GM23338 (cell line): Measurements from ENCODE around the gene CHST14. TPM values are rescaled to one million over a fixed set of nuclear protein-coding genes. Genes with fewer than 3 reads are reported as not detected.

Experiments used
- ATAC-seq: fragments of 200-7000 bp; cut with Tn5 transposase; 3 replicates; pipeline ENCODE4 v1.9.1; 2020
- DNase-seq: peaks from one replicate; pipeline ENCODE4 v3.0.0-alpha.2; 2015; ENCODE audit warnings: low spot score
- H2AFZ ChIP-seq: fragments of 200-600 bp; sonication (generic); 2 replicates; pipeline ENCODE4 v1.8.0; 2016; ENCODE audit warnings: antibody characterized with exemption, mild to moderate bottlenecking, moderate library complexity
- H3F3A ChIP-seq: fragments of 200-600 bp; sonication (generic); replicated peaks from 2 replicates; pipeline ENCODE4 v1.8.0; 2017; ENCODE audit warnings: antibody characterized with exemption, mixed run types, low read depth
- H3K27ac ChIP-seq: fragments of 200-600 bp; sonication (generic); 2 replicates; pipeline ENCODE4 v1.6.1; 2016; ENCODE audit warnings: low read depth
- H3K27me3 ChIP-seq: fragments of 200-600 bp; sonication (generic); 2 replicates; pipeline ENCODE4 v1.8.0; 2016; ENCODE audit warnings: mild to moderate bottlenecking, mixed run types, moderate library complexity; ENCODE audit not compliant: insufficient read depth
- H3K36me3 ChIP-seq: fragments of 200-600 bp; sonication (generic); 2 replicates; pipeline ENCODE4 v1.8.0; 2016; ENCODE audit warnings: mild to moderate bottlenecking; ENCODE audit not compliant: insufficient read depth
- H3K4me1 ChIP-seq: fragments of 200-600 bp; sonication (generic); 2 replicates; pipeline ENCODE4 v1.8.0; 2016; ENCODE audit warnings: mild to moderate bottlenecking, moderate library complexity; ENCODE audit not compliant: insufficient read depth
- H3K4me2 ChIP-seq: fragments of 200-600 bp; sonication (generic); 2 replicates; pipeline ENCODE4 v1.7.1; 2017; ENCODE audit warnings: mixed run types
- H3K4me3 ChIP-seq: fragments of 200-600 bp; sonication (generic); 2 replicates; pipeline ENCODE4 v1.6.1; 2016; ENCODE audit warnings: mixed run types
- H3K79me2 ChIP-seq: fragments of 200-600 bp; sonication (generic); replicated peaks from 2 replicates; pipeline ENCODE4 v1.8.0; 2017; ENCODE audit warnings: mild to moderate bottlenecking; ENCODE audit not compliant: insufficient read depth
- H3K9me2 ChIP-seq: fragments of 200-600 bp; sonication (generic); 2 replicates; pipeline ENCODE4 v1.8.0; 2017; ENCODE audit not compliant: insufficient read depth
- H4K20me1 ChIP-seq: fragments of 200-600 bp; sonication (generic); replicated peaks from 2 replicates; pipeline ENCODE4 v1.8.0; 2017; ENCODE audit warnings: mild to moderate bottlenecking; ENCODE audit not compliant: insufficient read depth
- H3K27ac Mint-ChIP-seq: 2 replicates; pipeline ENCODE4 v1.8.0; 2020; ENCODE audit warnings: inconsistent platforms, mild to moderate bottlenecking, moderate library complexity, mixed read lengths
- H3K27me3 Mint-ChIP-seq: 3 replicates; pipeline ENCODE4 v1.8.0; 2022; ENCODE audit warnings: low read depth, mild to moderate bottlenecking, moderate library complexity, mixed read lengths, inconsistent platforms; ENCODE audit not compliant: insufficient read depth, poor library complexity
- H3K36me3 Mint-ChIP-seq: 3 replicates; pipeline ENCODE4 v1.8.0; 2021; ENCODE audit warnings: low read depth, mild to moderate bottlenecking, inconsistent platforms, moderate library complexity, mixed read lengths
- H3K4me1 Mint-ChIP-seq: 3 replicates; pipeline ENCODE4 v1.8.0; 2020; ENCODE audit warnings: mild to moderate bottlenecking, inconsistent platforms, mixed read lengths
- H3K4me3 Mint-ChIP-seq: 3 replicates; pipeline ENCODE4 v1.8.0; 2021; ENCODE audit warnings: moderate library complexity, mild to moderate bottlenecking, inconsistent platforms, mixed read lengths
- H3K9me3 Mint-ChIP-seq: 3 replicates; pipeline ENCODE4 v1.8.0; 2020; ENCODE audit warnings: moderate library complexity, mild to moderate bottlenecking, inconsistent platforms, mixed read lengths
- CREB1 ChIP-seq: fragments of 250-450 bp; sonication (Bioruptor Pico); IDR thresholded peaks from 2 replicates; pipeline ENCODE4 v1.5.0; 2020; ENCODE audit warnings: low read depth, mild to moderate bottlenecking, moderate library complexity
- CTCF ChIP-seq, 2 experiments: fragments of 200-600 bp in 1 of 2; sonication (generic) in 1 of 2; conservative IDR thresholded peaks; 2 replicates each; pipeline versions ENCODE4 v1.5.1 to v1.6.1; 2016 to 2017; ENCODE audit warnings: antibody characterized with exemption in 2 of 2, low read depth in 2 of 2, mild to moderate bottlenecking in 2 of 2, moderate library complexity in 1 of 2
- EZH2 ChIP-seq: fragments of 200-600 bp; sonication (generic); IDR thresholded peaks from one replicate; pipeline ENCODE4 v1.8.0; 2017; ENCODE audit warnings: antibody characterized with exemption, mild to moderate bottlenecking, low read depth; ENCODE audit not compliant: unreplicated experiment
- EZH2phosphoT487 ChIP-seq: fragments of 200-600 bp; sonication (generic); IDR thresholded peaks from one replicate; pipeline ENCODE4 v1.8.1; 2018; ENCODE audit warnings: antibody characterized with exemption; ENCODE audit not compliant: unreplicated experiment
- JUNB ChIP-seq: IDR thresholded peaks from one replicate; pipeline ENCODE4 v1.6.1; 2016; ENCODE audit warnings: antibody characterized with exemption; ENCODE audit not compliant: unreplicated experiment
- NANOG ChIP-seq: IDR thresholded peaks from 2 replicates; pipeline ENCODE4 v1.6.1; 2016; ENCODE audit warnings: antibody characterized with exemption, borderline replicate concordance
- POLR2AphosphoS5 ChIP-seq: IDR thresholded peaks from 2 replicates; pipeline ENCODE4 v1.6.1; 2016; ENCODE audit warnings: antibody characterized with exemption, low read depth
- REST ChIP-seq: IDR thresholded peaks from one replicate; pipeline ENCODE4 v1.6.1; 2018; ENCODE audit warnings: antibody characterized with exemption; ENCODE audit not compliant: unreplicated experiment
- STAT1 ChIP-seq: IDR thresholded peaks from one replicate; pipeline ENCODE4 v1.6.1; 2016; ENCODE audit warnings: antibody characterized with exemption; ENCODE audit not compliant: unreplicated experiment
- ZNF114 ChIP-seq: fragments of 250-450 bp; sonication (Bioruptor Pico); IDR thresholded peaks from 2 replicates; pipeline ENCODE4 v1.5.0; 2020; ENCODE audit warnings: mild to moderate bottlenecking, moderate library complexity
- ZNF331 ChIP-seq: fragments of 250-450 bp; sonication (Bioruptor Pico); IDR thresholded peaks from 2 replicates; pipeline ENCODE4 v1.5.0; 2020; ENCODE audit warnings: low read depth, mild to moderate bottlenecking, moderate library complexity
- ZNF462 ChIP-seq: fragments of 250-450 bp; sonication (Bioruptor Pico); IDR thresholded peaks from 2 replicates; pipeline ENCODE4 v1.5.0; 2020; ENCODE audit warnings: mild to moderate bottlenecking, moderate library complexity
- polyA plus RNA-seq: library from polyadenylated mRNA; unstranded; fragments of >200 nt; fragmentation: Nextera tagmentation; extraction: Ambion mirVana; gene quantifications from 2 replicates; pipeline ENCODE4 v1.2.1, GENCODE V29; 2016
- total RNA-seq: library from RNA; depleted of rRNA; stranded (reverse); fragments of >200 nt; shearing (Covaris generic); gene quantifications from 2 replicates; pipeline ENCODE4 v1.2.3, GENCODE V29; 2014

Gene CHST14
- total and polyA plus RNA-seq, 2 experiments from 2014 or later: 8.4 to 15.6 TPM

DNA sequence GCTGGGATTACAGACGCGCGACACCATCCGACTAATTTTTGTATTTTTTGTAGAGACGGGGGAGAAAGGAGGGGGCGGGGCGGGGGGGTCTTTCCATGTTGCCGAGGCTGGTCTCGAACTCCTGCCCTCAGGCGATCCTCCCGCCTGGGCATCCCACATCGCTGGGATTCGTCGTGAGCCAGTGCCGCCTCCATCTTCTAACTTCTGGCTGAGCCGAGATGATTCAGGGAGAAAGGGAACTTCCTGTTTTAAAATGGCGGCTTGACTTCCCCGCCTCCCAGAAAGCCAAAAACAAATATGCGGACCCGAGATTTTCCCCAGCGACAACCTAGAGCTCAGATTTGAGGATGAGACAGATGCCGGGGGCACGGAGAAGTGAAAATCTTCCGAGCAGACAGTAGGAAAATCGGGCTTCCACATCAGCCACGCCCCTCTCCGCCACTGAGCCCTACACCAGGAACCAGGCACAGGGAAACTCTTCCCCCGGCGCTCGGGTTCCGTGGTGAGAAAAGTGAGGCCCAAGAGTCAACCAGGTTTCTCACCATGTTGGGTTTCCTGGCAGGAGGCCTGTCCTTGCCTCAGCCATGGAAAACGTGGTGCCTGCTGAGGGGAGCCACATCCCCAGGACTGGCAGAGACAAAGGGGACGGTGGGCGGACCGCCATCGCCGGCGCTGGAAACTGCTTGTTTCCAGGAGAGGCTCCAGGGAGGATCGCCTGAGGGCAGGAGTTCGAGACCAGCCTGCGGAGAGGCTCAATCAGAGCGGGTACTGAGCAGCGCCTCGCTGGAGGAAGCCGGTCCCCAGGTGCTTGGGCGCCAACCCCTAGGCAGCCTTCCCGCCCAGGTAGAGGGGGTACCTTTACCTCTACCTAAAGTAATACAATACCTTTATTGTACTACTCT is 18.7 kb downstream of the CHST14 start (continued):
- no peak for TF ChIP-seq REST

DNA sequence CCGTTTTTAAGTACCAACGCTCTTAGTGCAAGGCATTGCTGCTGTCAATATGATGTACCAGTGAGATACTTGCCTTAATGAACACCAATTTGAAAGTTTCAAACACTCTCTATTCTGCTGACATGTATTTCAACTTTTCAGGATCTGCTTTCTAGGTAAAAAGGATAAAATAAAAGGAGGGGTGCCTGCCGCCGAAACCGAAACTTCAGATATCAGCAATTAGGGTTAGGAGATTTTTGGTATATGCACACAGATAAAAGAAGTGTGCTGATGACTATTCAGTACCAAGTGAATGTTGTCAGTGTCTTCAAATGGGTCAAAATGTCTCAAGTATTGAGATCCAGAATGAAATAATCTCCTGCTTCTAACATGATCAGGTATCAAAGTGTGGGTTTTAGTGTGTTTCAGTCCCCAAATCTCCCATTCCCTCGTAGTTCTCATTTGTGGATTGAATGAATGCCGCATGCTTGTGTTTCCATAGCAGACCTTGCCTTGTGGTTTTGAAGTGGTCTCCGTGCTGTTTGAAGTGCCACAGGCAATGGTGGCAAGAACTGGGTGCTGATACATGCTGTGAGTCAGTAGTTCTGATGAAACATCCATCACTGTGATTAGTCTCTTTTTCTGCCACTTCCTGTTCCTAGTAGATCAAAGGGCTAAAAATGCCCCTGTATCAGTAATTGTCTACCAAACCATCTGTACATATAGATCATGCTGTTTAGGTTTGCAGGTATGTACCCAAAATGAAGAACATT is 22.5 kb downstream of the CHST14 start:
- no peak overlapping the region for H3K27ac ChIP-seq
- H2AFZ ChIP-seq: 0 out of 2 replicates have a peak overlapping the region, but pooled peaks have one; percentile 1
- H3K27me3 ChIP-seq: no peaks in the 10 kb centered on the region
- DNase-seq (no peak), ATAC-seq (no peak)
- H3K79me2 ChIP-seq: no peaks in the 10 kb centered on the region
- H3K36me3 ChIP-seq: no peaks in the 10 kb centered on the region
- no peak overlapping the region for H3K27ac Mint-ChIP-seq
- H3K4me3 ChIP-seq: no peak overlapping the region
- H3K4me2 ChIP-seq: no peak overlapping the region
- H3K27me3 Mint-ChIP-seq: peaks cover 7% of the 10 kb centered on the region
- H4K20me1 ChIP-seq: no peaks in the 10 kb centered on the region
- H3K9me2 ChIP-seq: 0 out of 2 replicates have a peak, but pooled peaks cover 2% of the 10 kb centered on the region
- no peaks in the 10 kb centered on the region for H3K9me3 Mint-ChIP-seq
- no peak overlapping the region for H3K4me3 Mint-ChIP-seq
- no peaks in the 10 kb centered on the region for H3F3A ChIP-seq
- H3K4me1 ChIP-seq: no peaks in the 10 kb centered on the region
- no peaks in the 10 kb centered on the region for H3K36me3 Mint-ChIP-seq
- H3K4me1 Mint-ChIP-seq: no peaks in the 10 kb centered on the region
- no peak for TF ChIP-seq POLR2AphosphoS5
- no peak for TF ChIP-seq ZNF462 (CRISPR knock-in tag)
- no peak for TF ChIP-seq CTCF (conservative IDR thresholded peaks at IDR 0.05; ENCODE audit: low read depth in 2 of 2)
- TF ChIP-seq NANOG: no peak
- no peak for TF ChIP-seq EZH2
- TF ChIP-seq EZH2phosphoT487: no peak
- no peak for TF ChIP-seq ZNF114 (CRISPR knock-in tag)
- no peak for TF ChIP-seq JUNB
- TF ChIP-seq CREB1 (CRISPR knock-in tag): no peak
- no peak for TF ChIP-seq STAT1
- no peak for TF ChIP-seq ZNF331 (CRISPR knock-in tag)
